WTC11 (cell line): Measurements from ENCODE around the gene RBMS1.

ENCODE experiments used
- CREB1 ChIP-seq: sonication (generic); formaldehyde crosslinking; IDR thresholded peaks from 2 replicates; pipeline ENCODE4 v1.8.0; 2023; ENCODE audit warnings: mild to moderate bottlenecking, missing genetic modification reagents
- CTCF ChIP-seq: fragments of 200-600 bp; IDR thresholded peaks from 2 replicates; pipeline ENCODE4 v1.8.0; 2022; ENCODE audit warnings: antibody characterized with exemption
- E2F4 ChIP-seq: sonication (generic); formaldehyde crosslinking; IDR thresholded peaks from 2 replicates; pipeline ENCODE4 v1.8.1; 2022; ENCODE audit warnings: low read depth, mild to moderate bottlenecking, moderate library complexity, missing genetic modification reagents, borderline replicate concordance
- E2F5 ChIP-seq: sonication (generic); formaldehyde crosslinking; IDR thresholded peaks from 2 replicates; pipeline ENCODE4 v1.8.1; 2022; ENCODE audit warnings: mild to moderate bottlenecking, moderate library complexity, missing genetic modification reagents
- FOXJ3 ChIP-seq: sonication (generic); formaldehyde crosslinking; IDR thresholded peaks from 2 replicates; pipeline ENCODE4 v1.9.0; 2021; ENCODE audit warnings: missing genetic modification reagents, mild to moderate bottlenecking, borderline replicate concordance
- FOXP1 ChIP-seq: sonication (generic); formaldehyde crosslinking; IDR thresholded peaks from 2 replicates; pipeline ENCODE4 v1.8.0; 2022; ENCODE audit warnings: missing genetic modification reagents, mild to moderate bottlenecking, moderate library complexity, borderline replicate concordance
- GABPB1 ChIP-seq: sonication (generic); formaldehyde crosslinking; IDR thresholded peaks from 2 replicates; pipeline ENCODE4 v1.8.1; 2023; ENCODE audit warnings: mild to moderate bottlenecking, missing genetic modification reagents
- HMGXB4 ChIP-seq: sonication (generic); formaldehyde crosslinking; IDR thresholded peaks from 2 replicates; pipeline ENCODE4 v1.8.1; 2023; ENCODE audit warnings: mild to moderate bottlenecking, moderate library complexity, missing genetic modification reagents
- IRF1 ChIP-seq: sonication (generic); formaldehyde crosslinking; IDR thresholded peaks from 2 replicates; pipeline ENCODE4 v1.8.0; 2023; ENCODE audit warnings: missing genetic modification reagents
- JUN ChIP-seq: sonication (generic); formaldehyde crosslinking; IDR thresholded peaks from 2 replicates; pipeline ENCODE4 v1.8.0; 2023; ENCODE audit warnings: mild to moderate bottlenecking, missing genetic modification reagents
- SMAD3 ChIP-seq: sonication (generic); formaldehyde crosslinking; IDR thresholded peaks from 2 replicates; pipeline ENCODE4 v1.8.0; 2022; ENCODE audit warnings: missing genetic modification reagents, mild to moderate bottlenecking, borderline replicate concordance
- TCF7 ChIP-seq: sonication (generic); formaldehyde crosslinking; IDR thresholded peaks from 2 replicates; pipeline ENCODE4 v1.8.0; 2022; ENCODE audit warnings: mild to moderate bottlenecking, low read depth, missing genetic modification reagents, moderate library complexity
- USF1 ChIP-seq: sonication (generic); formaldehyde crosslinking; IDR thresholded peaks from 2 replicates; pipeline ENCODE4 v1.8.0; 2022; ENCODE audit warnings: mild to moderate bottlenecking, missing genetic modification reagents
- USF2 ChIP-seq: sonication (generic); formaldehyde crosslinking; IDR thresholded peaks from 2 replicates; pipeline ENCODE4 v1.8.1; 2023; ENCODE audit warnings: mild to moderate bottlenecking, missing genetic modification reagents, moderate library complexity

GRCh38 chr2:160336105-160336504 is 157.5 kb downstream of the RBMS1 start:
- TF ChIP-seq CTCF (no peak), CREB1 (CRISPR knock-in tag) (no peak), FOXP1 (CRISPR knock-in tag) (no peak), GABPB1 (CRISPR knock-in tag) (no peak), E2F5 (no peak), IRF1 (CRISPR knock-in tag) (no peak), E2F4 (CRISPR knock-in tag) (no peak), FOXJ3 (CRISPR knock-in tag) (no peak), USF2 (CRISPR knock-in tag) (no peak), HMGXB4 (CRISPR knock-in tag) (no peak), TCF7 (no peak), JUN (CRISPR knock-in tag) (no peak), USF1 (CRISPR knock-in tag) (no peak), SMAD3 (no peak)
